Natural killer cell treated with Interleukin-12 subunit alpha and Interleukin-12 subunit beta and Interleukin-15 and Interleukin-18, amount 100 ng/mL, for 72 hours (primary cell): ENCODE results near the gene YJU2. TPM values are rescaled to one million over a fixed set of nuclear protein-coding genes. Genes with fewer than 3 reads are reported as not detected.
A peak's percentile ranks its signal among the peaks of the same experiment; 100 is the strongest.
"Not testable (repeated sequence)": the region's sequence is repeated elsewhere in the genome, so short reads cannot be mapped to it uniquely, and the experiment has no call there.

ENCODE experiments used
- ATAC-seq, 2 donors: fragments of 150-1000 bp; cut with Tn5 transposase in 1 of 2; sonication (Bioruptor Pico), chemical (Tn5 transposase) in 1 of 2; 2 replicates each; pipeline ENCODE4 v1.10.0; 2021
- DNase-seq: peaks from one replicate; pipeline ENCODE4 v3.0.0; 2022; ENCODE audit warnings: low spot score
- H3K27ac Mint-ChIP-seq, 2 donors: 1 replicate in 1 of 2; 2 replicates in 1 of 2; pipeline ENCODE4 v1.8.0; 2022; ENCODE audit warnings: mixed read lengths in 2 of 2, mild to moderate bottlenecking in 1 of 2, moderate library complexity in 1 of 2
- H3K27me3 Mint-ChIP-seq, 2 donors: 1 replicate in 1 of 2; 2 replicates in 1 of 2; pipeline ENCODE4 v1.8.0; 2022; ENCODE audit warnings: mixed read lengths in 2 of 2
- H3K36me3 Mint-ChIP-seq: one replicate; pipeline ENCODE4 v1.8.0; 2022; ENCODE audit warnings: mixed read lengths
- H3K4me1 Mint-ChIP-seq, 2 donors: 1 replicate in 1 of 2; 2 replicates in 1 of 2; pipeline ENCODE4 v1.8.0; 2022; ENCODE audit warnings: low read depth in 2 of 2, mixed read lengths in 2 of 2, mild to moderate bottlenecking in 1 of 2
- H3K4me3 Mint-ChIP-seq: one replicate; pipeline ENCODE4 v1.8.0; 2022; ENCODE audit warnings: mixed read lengths
- H3K9me3 Mint-ChIP-seq: 2 replicates; pipeline ENCODE4 v1.8.0; 2022; ENCODE audit warnings: mixed read lengths
- total RNA-seq, 2 donors: library from RNA; stranded (reverse); gene quantifications; one replicate each; pipeline ENCODE4 v1.2.3, GENCODE V29; 2022

Gene YJU2
- total RNA-seq, 2 donors from 2014 or later, result 30.2 to 33.3 TPM

DNA sequence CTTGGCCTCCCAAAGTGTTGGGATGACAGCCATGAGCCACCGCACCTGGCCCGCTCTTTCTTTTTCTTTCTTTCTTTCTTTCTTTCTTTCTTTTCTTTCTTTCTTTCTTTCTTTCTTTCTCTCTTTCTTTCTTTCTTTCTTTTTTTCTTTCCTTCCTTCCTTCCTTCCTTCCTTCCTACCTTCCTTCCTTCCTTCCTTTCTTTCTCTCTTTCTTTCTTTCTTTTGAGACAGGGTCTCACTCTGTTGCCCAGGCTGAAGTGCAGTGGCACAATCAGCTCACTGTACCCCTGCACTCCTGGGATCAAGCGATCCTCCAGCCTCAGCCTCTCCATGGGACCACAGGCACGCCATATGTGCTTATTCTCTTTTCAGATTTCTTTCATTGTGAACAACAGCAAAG, 39.3 kb downstream of the YJU2 start:
- H3K9me3 Mint-ChIP-seq, H3K27me3 Mint-ChIP-seq, H3K36me3 Mint-ChIP-seq, ATAC-seq, DNase-seq, H3K4me3 Mint-ChIP-seq, H3K4me1 Mint-ChIP-seq: not testable (repeated sequence)
- H3K27ac Mint-ChIP-seq, result peak overlapping the region in 1 of 2 donors; percentile 38

DNA sequence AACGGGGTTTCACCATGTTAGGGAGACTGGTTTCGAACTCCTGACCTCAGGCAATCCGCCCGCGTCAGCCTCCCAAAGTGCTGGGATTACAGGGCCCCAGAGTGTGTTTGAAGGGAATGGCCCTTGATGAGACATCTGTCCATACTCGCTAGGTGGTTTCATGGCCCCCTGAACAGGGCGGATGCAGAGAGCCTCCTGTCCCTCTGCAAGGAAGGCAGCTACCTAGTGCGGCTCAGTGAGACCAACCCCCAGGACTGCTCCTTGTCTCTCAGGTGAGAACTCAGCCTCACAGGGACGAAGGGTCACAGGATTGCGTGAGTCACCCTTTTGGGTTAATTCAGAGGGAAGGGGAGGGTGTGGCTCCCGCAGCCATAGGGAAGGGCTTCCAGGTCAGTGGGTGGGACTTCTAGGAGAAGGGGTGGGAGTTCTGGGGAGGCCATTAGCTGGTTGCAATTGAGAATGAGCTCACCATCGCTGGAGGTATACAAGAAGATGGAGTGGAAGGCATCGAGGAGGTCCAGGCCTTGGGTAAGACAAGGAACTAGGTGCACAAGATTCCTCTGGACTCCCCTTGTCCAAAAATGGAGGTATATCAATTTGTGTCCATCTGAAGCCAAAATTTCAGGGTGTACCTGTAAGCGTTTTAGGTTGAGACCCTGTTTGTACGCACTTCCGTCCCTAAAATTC, 41.4 kb downstream of the YJU2 start:
- no peaks in the 10 kb centered on the region for H3K9me3 Mint-ChIP-seq
- no peak overlapping the region for H3K4me3 Mint-ChIP-seq
- no peaks in the 10 kb centered on the region for H3K4me1 Mint-ChIP-seq
- no peaks in the 10 kb centered on the region for H3K36me3 Mint-ChIP-seq
- H3K27ac Mint-ChIP-seq, result no peak overlapping the region
- ATAC-seq, result no peak
- no peak for DNase-seq
- H3K27me3 Mint-ChIP-seq, result peaks cover 0 to 2% of the 10 kb centered on the region in 2 donors

DNA sequence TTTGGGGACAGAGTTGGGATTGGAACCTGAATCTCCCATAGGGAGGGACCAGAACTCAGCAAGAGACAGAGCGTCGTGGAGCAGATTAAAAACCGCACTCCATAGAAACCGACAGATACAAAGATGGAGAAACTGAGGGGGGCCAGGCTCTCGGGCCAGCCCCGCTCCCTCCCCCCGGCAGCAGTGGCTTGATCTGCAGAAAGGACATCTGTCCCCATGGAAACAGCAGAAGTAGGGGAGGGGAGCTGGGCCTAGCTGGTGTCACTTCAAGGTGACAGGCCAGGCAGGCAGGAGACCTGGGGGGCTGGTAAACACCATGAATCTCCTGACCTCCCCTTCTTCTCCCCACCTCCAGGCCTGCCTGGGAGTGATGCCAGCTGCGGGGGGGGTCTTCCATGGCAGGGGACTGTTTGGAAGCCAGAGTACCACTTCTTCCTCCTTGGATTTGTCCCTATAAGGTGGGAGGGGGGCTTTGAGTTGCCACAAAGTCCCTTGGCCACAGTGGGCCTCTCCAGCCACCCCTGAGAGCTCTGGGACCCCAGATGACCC, 44.4 kb downstream of the YJU2 start:
- Mint-ChIP-seq H3K27ac (no peak overlapping the region), H3K9me3 (no peaks in the 10 kb centered on the region), H3K27me3 (peaks cover 0 to under 1% of the 10 kb centered on the region in 2 donors), H3K4me1 (no peaks in the 10 kb centered on the region), H3K4me3 (no peak overlapping the region), H3K36me3 (no peaks in the 10 kb centered on the region)
- no peak for ATAC-seq
- no peak for DNase-seq

DNA sequence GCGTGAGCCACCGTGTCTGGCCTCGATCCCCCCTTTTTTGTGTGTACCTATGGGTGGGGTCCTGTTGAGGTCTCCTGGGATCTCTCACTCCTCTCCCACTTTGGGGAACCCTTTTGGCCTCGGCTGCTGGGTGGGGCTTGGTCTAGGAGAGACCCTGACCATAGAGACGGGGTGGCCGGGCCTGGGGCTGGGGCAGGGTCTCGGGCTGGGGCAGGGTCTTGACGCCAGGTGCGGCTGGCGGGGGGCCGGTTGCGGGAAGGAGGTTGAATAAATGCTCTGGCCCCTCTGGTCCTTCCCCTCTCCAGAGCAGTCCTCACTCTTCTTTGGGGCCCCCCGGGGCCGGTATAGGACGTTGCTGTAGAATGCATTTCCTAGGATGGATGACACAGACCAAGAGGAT, 45.6 kb downstream of the YJU2 start:
- H3K27ac Mint-ChIP-seq, result no peak overlapping the region
- H3K27me3 Mint-ChIP-seq, result no peaks in the 10 kb centered on the region
- ATAC-seq (no peak), DNase-seq (no peak)
- no peaks in the 10 kb centered on the region for H3K36me3 Mint-ChIP-seq
- no peak overlapping the region for H3K4me3 Mint-ChIP-seq
- H3K4me1 Mint-ChIP-seq, result no peaks in the 10 kb centered on the region
- no peaks in the 10 kb centered on the region for H3K9me3 Mint-ChIP-seq

DNA sequence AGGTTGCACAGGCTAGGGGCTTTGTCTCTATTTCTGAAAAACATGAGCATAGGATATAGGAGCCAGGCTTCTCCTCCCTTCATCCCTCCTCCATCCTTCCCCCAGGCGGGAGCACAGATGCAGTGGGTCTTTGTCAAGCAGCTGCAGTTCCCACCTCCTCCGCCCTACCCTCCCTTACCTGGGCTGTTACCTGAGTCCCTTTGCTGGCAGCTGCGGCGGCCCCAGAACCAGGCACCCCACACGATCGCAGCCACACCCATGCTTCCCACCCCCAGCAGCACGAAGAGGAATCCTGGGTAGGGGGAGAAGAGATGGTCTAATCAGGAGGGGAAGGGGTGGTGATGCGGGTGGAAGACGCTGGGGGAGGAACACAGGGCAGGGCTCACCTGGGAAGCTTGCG, 47.5 kb downstream of the YJU2 start:
- DNase-seq (no peak), ATAC-seq (no peak)
- Mint-ChIP-seq H3K9me3 (no peaks in the 10 kb centered on the region), H3K4me3 (no peak overlapping the region), H3K4me1 (peaks cover 4 to 5% of the 10 kb centered on the region in 2 donors), H3K36me3 (no peaks in the 10 kb centered on the region), H3K27me3 (no peaks in the 10 kb centered on the region), H3K27ac (peak overlapping the region in 1 of 2 donors; percentile 19)

DNA sequence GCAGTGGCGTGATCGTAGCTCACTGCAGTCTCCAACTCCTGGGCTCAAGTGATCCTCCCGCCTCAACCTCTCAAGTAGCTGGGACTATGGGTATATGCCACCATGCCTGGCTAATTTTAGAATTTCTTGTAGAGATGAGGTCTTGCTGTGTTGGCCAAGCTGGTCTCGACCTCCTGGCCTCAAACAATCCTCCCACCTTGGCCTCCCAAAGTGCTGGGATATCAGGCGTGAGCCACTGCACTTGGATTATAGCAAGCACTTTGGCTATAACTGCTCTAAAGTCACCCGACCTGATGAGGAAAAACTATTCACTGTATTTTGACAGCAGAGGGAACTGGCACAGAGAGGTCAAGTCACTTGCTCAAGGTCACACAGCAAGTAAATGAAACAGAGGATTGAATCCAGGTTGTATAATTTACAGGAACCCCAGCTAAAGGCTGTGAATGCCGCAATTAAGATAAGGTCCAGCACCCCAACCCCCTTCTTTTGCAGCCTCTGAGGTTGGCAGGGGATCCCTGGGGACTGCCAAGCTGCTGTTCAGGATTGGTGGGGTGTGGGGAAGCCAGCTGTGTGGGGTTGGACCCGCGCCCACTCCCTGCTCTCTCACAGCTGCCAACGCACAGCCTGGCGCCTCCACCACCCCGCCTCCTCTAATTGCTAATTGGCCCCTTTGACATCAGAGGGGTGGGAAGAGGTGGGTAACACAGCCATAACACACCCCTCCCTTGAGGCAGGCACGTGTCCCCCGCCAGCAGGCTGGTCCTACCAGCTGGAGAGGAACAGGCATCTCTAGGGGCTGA, 49.3 kb downstream of the YJU2 start:
- DNase-seq (no peak), ATAC-seq (no peak)
- Mint-ChIP-seq H3K27me3 (no peaks in the 10 kb centered on the region), H3K4me3 (no peak overlapping the region), H3K9me3 (no peaks in the 10 kb centered on the region), H3K36me3 (no peaks in the 10 kb centered on the region), H3K4me1 (peaks cover 9% of the 10 kb centered on the region in 2 donors), H3K27ac (no peak overlapping the region)

DNA sequence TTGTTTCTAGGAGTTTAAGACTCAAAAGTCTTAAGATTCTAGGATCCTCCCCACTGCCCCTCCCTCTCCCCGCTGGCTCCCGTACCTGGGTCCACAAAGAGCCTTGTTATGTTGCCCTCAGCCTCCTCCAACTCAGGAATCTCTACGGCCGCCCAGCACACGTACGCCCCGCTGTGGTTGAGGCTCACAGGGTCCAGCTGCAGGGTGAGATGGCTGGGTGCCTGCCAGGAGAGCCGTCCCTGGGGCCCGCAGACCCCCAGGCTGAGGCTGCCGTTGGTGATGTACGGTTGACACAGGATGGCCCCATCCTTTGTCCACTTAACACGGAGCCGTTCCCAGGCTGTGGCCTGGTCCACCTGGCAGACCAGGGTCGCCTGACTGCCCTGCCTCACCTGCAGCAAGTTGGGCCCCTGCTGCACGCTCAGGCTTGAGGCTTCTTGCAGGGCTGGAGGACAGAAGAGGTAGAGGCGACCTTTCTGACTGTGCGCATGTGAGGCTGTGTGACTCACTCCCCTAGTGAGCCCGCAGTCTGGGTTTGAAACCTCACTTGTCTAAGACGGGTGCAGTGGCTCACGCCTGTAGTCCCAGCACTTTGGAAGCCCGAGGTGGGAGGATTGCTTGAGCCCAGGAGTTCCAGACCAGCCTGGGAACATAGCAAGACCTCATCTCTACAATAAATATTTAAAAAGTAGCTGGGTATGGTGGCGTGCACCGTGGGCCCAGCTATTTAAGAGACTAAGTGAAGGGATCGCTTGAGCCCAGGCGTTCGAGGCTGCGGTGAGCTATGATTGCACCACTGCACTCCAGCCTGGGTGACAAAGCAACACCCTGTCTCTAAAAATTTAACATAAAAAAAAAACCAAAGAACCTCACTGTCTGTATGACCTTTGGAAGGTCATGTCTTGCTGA, 51.3 kb downstream of the YJU2 start:
- H3K27ac Mint-ChIP-seq, result peak overlapping the region; percentile 73 to 74
- ATAC-seq (peak; percentile 74 to 79), DNase-seq (no peak)
- H3K36me3 Mint-ChIP-seq, result no peaks in the 10 kb centered on the region
- no peaks in the 10 kb centered on the region for H3K27me3 Mint-ChIP-seq
- H3K9me3 Mint-ChIP-seq, result no peaks in the 10 kb centered on the region
- H3K4me3 Mint-ChIP-seq, result peak overlapping the region; percentile 44
- H3K4me1 Mint-ChIP-seq, result peaks cover 21 to 27% of the 10 kb centered on the region in 2 donors

DNA sequence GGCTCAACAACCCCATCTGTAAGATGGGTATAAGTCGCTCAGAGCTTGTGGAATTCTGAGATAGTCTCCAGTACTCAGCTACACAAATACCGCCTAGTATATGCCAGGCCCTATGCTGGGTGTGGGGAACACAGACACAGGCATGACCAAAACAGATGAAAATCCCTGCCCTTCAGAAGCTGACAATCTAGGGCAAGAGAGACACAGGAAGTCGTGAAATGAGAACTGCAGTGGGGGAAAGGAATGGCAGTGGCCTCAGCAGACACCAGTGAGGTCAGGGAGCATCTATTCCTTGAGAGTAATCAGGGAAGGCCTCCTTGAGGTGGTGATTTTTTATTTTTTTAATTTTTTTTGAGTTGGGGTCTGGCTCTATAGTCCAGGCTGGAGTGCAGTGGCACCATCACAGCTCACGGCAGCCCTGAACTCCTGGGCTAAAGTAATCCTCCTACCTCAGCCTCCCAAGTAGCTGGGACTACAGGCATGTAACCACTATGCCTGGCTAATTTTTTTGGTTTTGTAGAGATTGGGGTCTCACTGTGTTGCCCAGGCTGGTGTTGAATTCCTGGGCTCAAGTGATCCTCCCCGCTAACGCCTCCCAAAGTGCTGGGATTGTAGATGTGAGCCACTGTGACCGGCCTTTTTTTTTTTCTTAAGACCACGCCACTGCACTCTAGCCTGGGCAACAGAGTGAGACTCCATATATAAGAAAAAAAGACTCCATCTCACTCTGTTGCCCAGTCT, 52.1 kb downstream of the YJU2 start:
- no peak for DNase-seq
- peak overlapping the region; percentile 74 to 85 for H3K27ac Mint-ChIP-seq
- H3K36me3 Mint-ChIP-seq, result no peaks in the 10 kb centered on the region
- peak; percentile 35 to 50 for ATAC-seq
- peak overlapping the region; percentile 44 for H3K4me3 Mint-ChIP-seq
- H3K27me3 Mint-ChIP-seq, result no peaks in the 10 kb centered on the region
- peaks cover 26 to 32% of the 10 kb centered on the region in 2 donors for H3K4me1 Mint-ChIP-seq
- no peaks in the 10 kb centered on the region for H3K9me3 Mint-ChIP-seq

DNA sequence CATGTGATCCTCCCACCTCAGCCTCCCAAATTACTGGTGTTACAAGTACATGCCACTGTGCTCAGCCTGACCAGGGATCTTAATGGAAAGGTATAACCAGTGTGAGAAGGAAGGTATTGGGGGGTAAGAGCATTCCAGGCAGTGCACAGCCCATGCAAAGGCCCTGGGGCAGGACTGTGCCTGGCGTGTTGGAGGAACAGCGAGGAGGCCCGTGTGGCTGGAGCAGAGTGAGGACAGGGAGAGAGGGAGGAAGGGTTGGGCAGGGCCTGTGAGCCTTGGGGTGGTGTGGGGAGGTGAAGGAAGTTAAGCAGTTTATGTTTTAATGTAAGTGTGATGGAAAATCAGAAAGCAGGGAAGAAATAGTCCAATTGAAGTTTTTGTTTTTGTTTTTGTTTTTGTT, 53.7 kb downstream of the YJU2 start:
- Mint-ChIP-seq H3K36me3 (no peaks in the 10 kb centered on the region), H3K27ac (peak overlapping the region in 1 of 2 donors; percentile 85), H3K9me3 (no peaks in the 10 kb centered on the region), H3K4me3 (no peak overlapping the region), H3K27me3 (no peaks in the 10 kb centered on the region), H3K4me1 (peaks cover 33 to 40% of the 10 kb centered on the region in 2 donors)
- no peak for ATAC-seq
- no peak for DNase-seq

DNA sequence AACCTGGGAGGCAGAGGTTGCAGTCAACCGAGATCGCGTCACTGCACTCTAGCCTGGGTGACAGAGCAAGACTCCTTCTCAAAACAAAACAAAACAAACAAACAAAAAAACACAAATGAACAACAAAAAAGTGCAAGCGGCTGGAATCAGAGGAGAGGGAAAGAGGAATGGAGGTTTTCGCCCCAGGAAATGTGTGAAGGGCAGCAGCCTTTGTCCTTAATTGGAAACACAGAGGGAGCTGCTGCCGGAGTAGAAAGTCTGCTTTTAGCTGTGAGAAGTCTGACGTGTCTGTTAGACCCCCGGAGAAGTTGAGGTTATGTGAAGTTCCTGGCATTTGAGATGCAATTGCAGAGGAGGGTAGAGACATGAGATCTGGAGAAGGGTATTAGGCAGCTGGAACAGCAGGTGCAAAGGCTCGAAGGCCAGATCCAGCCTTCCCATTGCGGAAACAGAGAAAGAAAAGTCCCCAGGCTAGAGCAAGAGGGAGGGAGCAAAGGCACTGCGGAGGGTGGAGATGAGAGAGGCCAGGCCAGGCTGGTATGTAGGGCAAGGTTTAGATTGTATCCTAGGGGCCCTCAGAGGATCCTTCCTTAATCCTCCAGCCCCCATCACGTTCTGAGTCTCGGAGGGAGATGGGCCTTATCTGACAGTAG, 54.8 kb downstream of the YJU2 start:
- H3K9me3 Mint-ChIP-seq, result no peaks in the 10 kb centered on the region
- peaks cover 37 to 40% of the 10 kb centered on the region in 2 donors for H3K4me1 Mint-ChIP-seq
- H3K27ac Mint-ChIP-seq, result peak overlapping the region; percentile 69 to 85
- no peaks in the 10 kb centered on the region for H3K36me3 Mint-ChIP-seq
- ATAC-seq (no peak), DNase-seq (no peak)
- H3K27me3 Mint-ChIP-seq, result no peaks in the 10 kb centered on the region
- H3K4me3 Mint-ChIP-seq, result peak overlapping the region; percentile 61

DNA sequence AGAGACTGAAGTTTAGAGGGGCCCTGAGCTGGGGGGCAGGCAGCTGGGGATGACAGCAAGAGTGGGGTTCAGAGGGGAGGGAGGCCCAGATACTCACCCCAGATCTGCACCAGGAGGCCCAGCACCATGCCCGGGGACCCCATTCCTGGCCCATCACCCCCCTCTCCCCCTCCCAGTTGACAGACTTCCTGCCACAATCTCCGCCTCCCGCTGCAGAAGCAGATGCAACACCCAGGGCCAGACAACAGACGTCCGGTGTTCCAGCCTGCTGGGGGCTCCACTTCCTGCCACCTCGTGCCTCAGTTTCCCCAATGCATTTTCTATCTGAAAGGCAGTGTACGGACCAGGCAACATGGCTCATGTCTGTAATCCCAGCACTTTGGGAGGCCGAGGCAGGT, 55.4 kb downstream of the YJU2 start, which contains the start of gene TMIGD2:
Gene TMIGD2, minus strand, starts transcription at position 147 of the 398 bp plus-strand sequence. Its CDS starts 4 bp downstream, at position 143.
- no peak for DNase-seq

DNA sequence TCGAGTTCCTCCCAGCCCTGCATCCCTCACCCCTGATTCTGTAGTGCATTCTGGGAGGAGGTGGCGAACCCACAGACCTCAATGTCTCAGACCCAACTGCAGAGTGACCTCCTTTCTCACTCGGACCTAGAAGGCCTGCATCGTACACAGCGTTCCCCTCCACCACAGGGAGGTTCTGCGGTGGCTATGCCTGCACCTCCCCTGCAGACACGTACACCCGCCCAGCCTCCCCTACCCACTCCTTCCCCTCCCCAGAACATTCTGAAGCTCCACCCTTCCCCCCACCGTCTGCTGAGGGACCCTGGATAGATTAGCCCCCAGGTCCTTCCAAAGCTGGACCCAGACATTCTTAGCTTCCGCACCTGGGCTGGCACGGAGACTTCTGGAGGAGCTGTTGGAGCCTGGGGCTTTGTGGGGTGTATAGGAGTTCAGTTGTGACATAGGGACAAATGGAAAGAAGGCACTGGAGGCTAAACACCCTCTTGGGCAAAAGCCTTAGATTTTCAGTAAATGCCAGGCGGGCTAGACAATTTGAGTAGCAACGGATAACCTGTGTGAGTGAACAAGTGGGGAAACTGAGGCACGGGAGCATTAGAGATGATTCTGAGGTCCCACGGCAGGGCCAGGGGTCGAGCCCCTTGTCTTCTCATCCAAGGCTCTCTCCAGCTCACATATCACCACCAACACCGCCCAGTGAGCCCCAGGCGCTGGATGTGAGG, 57.1 kb downstream of the YJU2 start:
- Mint-ChIP-seq H3K36me3 (no peaks in the 10 kb centered on the region), H3K27me3 (no peaks in the 10 kb centered on the region), H3K4me1 (peaks cover 34 to 35% of the 10 kb centered on the region in 2 donors), H3K4me3 (peak overlapping the region; percentile 75), H3K27ac (peak overlapping the region; percentile 66 to 89), H3K9me3 (no peaks in the 10 kb centered on the region)
- ATAC-seq (peak; percentile 63 to 71), DNase-seq (no peak)

More for the DNA sequence above, 55.4 kb downstream of the YJU2 start, which contains the start of gene TMIGD2:
- Mint-ChIP-seq H3K9me3 (no peaks in the 10 kb centered on the region), H3K27me3 (no peaks in the 10 kb centered on the region), H3K4me3 (peak within 1 kb of the TSS; percentile 61), H3K27ac (peak within 1 kb of the TSS; percentile 69 to 85), H3K4me1 (peaks cover 38 to 40% of the 10 kb centered on the region in 2 donors), H3K36me3 (no peaks in the 10 kb centered on the region)
- no peak for ATAC-seq
